UCSD-AML1 (cell line): Measurements from ENCODE around the gene STUB1.
"Not testable (repeated sequence)": the region's sequence is repeated elsewhere in the genome, so short reads cannot be mapped to it uniquely, and the experiment has no call there.

Source experiments
- DNase-seq: peaks from one replicate; lab custom pipeline; 2025; ENCODE audit not compliant: unreplicated experiment; lab: John Stamatoyannopoulos, UW

Gene STUB1

GRCh38 chr16:678209-678857 is 1.9 kb upstream of the STUB1 start:
- DNase-seq, result no peak

DNA sequence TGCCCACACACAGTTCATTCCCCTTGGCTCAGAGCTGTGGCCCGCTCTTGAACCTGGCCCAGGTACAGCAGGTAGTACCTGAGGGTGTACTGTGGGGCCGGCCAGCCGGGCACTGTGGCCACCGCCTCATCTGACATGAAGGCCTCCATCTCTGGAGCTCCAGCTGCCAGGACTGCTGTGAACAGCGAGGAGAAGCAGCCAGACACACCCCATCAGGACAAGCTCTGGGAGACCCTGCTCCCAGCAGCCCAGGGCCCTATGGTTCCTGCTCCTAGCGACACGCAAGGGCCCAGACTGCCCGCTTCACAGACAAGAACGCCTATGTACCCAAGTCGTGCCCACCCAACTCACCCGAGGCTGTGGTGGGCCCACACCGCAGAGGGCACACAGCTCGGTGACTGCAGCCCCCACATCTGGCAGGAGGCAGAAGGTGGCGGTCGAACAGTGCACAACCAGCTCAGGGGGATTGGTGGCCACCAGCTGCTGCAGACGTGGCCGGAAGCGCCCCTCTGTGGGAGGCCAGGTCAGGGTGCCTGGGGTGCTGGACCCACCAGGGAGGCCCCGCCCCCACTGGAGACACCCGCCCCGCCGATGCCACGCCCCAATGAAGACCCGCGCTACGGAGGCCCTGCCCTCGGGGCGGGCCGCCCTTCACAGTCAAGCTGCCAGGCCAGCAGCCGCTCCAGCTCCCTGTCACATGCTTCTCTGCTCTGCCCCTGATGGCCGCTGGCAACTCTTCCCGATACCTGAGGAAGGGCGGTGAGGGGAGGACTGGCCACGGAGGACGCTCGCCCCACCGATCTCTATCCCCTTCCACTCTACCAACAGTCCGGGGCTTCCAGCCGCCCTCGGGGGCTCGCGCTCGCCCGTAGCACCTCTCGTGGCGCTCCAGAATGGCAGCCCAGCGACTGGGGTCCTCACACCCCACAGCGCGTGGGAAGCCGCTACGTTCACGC is 1.1 kb upstream of the STUB1 start:
- peak; percentile 77 for DNase-seq

DNA sequence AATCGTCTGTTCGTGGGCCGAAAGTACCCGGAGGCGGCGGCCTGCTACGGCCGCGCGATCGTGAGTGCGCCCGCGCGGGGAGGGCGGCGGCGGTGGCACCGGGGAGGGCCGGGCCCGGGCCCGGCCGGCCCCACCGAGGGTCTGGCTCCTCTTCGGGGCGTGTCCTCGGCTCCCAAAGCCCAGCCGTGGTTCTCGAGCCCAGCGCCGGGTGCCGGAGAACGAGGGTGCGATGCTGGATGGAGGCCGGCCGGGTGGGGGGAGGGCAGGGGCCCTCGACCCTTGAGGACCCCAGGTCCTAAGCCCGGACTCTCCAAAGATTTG is 375 bp downstream of the STUB1 start:
- no peak for DNase-seq

GRCh38 chr16:680967-681745 is 946 bp downstream of the STUB1 start:
- DNase-seq, result peak; percentile 50

- no peak for DNase-seq
Measured at GRCh38 chr16:681746-682427, 1.7 kb downstream of the STUB1 start.

- no peak for DNase-seq
Measured at GRCh38 chr16:682493-683395, 2.5 kb downstream of the STUB1 start.

DNA sequence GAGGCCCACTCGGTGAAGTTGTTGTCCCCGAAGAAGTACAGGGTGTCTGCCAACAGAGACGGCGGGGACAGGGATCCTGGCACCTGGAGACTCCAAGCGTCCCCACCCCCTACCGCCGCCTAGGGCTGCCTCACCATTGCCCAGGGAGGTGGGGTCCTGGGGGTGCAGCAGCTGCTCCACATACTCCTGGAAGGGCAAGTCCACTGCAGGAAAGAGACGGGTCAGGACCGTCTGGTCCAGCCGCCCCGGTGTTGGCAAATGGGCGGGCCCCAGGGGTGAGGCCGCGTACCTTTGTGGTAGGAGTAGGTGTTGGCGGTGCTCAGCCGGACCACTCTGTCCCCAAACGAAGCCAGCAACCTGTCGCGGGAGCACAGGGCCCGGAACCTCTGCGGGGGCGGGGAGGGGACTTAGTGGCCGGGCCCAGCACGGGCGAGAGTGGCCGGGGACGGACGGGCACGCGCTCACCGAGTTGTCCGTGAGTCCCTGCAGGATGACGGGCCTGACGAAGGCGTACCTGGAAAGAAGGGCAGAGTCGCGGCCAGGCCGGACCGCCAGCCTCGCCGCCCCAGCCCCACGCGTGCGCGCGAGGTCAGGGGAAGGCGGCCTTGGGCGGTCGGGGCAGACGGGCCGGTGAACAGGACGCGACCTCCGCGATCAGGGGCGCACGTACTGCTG is 3.3 kb downstream of the STUB1 start:
- no peak for DNase-seq

DNA sequence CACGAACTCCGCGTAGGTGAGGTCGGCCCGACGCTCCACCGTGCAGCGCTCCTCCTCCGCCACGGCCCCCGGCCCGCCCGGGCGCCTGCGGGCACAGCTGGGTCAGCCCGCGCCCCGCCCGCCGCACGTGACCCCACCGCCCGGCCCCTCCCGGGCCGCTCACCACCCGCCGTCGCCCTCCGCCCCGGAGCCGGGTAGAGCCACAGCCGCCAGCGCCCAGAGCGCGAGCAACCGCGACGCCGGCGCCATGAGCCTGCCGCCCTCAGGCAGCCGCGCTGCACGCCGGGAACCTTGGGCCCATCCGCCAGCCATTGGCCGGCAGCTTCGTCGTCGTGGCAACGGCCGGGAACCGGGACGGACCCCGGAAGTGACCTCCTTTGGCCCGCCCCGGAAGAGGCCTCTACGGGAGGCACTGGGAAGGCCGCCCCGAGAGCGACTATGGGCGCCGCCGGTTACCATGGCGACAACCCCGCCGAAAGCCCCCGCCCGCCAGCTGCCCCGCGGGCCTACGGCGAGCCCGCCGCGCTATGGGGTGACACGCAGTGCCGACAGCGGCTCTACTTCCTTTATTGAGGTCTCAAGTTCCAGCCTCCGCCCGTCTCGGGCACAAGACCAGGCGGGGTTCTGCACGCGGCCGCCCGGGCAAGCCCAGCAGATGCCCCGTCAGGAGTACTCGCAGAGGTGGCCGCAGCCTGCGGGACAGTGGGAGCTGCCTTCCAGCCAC is 4.0 kb downstream of the STUB1 start, which contains the start of gene JMJD8:
TSS of gene JMJD8 (minus strand) at position 264 of the 724 bp plus-strand sequence. CDS start at position 249, 15 bp downstream.
- DNase-seq, result peak; percentile 93

DNA sequence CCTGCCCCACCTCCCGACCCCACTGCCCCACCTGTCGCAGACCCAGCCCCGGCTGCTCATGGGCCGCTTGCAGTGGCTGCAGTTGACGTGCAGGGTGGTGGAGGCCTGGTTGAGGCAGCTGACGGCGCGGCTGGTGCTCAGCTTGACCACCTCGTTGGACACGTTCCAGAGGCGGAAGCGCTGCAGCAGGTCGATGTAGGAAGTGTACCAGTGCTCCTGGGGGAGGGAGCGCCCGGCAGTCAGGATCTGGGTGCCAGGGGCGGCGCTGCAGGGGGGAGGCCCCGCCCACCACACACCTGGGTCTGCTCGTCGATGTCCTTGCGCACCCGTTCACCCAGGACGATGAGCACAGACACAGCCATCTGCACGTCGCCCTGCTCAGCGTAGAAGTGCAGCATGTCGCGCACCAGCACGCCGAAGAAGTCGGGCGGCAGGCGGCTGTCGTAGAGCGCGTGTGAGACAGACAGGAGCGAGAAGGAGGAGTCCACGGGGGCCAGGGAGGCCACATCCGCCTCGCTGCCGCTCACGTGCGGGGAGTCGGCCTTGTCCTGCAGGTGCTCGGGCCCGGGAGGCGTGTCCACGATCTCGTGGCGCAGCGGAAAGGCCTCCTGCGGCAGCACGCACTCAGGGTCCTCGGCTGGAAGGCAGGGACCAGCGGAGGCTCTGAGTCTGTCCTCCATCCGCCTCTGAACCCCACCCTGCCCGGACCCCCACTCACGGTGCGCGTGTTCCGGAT is 4.9 kb downstream of the STUB1 start:
- DNase-seq, result no peak

DNA sequence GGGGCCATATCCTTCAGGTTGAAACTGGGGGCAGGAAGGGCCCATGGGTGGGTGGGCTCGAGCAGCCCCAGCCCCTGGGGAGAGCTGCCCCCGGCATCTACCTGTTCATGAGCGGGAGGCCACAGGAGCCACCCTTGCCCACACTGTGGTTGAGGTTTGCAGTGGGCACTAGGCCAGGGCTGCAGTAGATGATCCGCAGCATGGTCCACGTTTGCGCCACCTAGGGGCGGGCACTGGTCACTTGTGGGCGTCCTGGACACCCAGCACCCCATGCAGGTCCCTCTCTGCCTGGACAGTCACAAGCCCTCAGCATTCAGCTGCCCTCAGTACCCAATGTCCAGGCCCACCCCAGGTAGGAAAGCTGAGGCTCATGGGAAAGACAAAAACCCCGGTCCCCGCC is 5.8 kb downstream of the STUB1 start:
- DNase-seq, result peak; percentile 45

GRCh38 chr16:686459-687260 is 6.5 kb downstream of the STUB1 start:
- DNase-seq, result no peak

- no peak for DNase-seq
Measured at GRCh38 chr16:687499-687898, 7.3 kb downstream of the STUB1 start.

GRCh38 chr16:689175-689897 is 9.1 kb downstream of the STUB1 start:
- DNase-seq, result no peak

DNA sequence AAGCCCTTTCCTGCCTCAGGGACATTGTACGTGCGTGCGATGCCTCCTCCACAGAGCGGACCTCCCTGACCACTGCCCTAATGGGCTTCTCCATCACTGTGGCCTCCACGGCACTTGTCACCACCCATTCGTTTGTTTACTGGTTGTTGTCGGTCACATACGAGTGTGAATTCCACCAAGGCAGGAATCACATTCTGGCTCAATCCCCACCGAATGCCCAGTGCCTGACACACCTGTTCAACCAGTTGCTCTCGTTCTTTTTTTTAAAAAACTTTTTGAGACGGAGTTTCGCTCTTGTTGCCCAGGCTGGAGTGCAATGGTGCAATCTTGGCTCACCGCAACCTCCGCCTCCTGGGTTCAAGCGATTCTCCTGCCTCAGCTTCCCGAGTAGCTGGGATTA is 11.0 kb downstream of the STUB1 start:
- not testable (repeated sequence) for DNase-seq

DNA sequence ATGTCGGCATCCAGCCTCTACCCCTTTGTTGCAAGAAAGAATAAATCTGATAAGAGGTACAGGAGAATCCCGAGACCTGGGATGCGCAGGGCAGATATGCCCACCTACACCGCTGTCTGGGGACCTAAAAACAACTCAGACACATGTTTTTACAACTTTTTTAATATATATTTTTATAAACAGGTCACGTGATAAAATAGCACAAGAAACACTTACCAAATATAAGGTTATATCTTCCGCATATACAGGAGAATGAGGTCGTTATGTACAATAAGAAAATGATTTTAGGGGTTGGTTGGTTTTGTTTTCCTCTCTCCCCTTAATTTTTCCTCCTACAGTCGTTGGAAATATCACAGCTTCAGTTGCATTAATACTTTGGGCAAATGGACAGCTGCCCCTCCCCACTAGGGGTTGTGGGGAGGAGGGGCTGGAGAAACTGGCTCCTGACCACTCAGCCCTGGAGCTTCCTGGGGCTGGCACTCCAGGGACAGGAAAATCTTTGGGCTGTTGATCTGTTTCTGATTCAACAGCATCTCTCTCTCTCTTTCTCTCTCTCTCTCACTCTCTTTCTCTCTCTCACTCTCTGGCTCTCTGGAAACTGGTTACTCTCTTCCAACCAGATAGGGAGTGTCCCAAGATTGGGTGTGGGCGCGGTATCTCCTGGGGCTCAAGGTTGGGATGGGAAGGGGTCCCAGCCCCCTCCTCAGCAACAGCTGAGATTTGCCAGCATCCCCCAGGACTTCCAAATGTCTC is 12.3 kb downstream of the STUB1 start:
- DNase-seq, result no peak

DNA sequence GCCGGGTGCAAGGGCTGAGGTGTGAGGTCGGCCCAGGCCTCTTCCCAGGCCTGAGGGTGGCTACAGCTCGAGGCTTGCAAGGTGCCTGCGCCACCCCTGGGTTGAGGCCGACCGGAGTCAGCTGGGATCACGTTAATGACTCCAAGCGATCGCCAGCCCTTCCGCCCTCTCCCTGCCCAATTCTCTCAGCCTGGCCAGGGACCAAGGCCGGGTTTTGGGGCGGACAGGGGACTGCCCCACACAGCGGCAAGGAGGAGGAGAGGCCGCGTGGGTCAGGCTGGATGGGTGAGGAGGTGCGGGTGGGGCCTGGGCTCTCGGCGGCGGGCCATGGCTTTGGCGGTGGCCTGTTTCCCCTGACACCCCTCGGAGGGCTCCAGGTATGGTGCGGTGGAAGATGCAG is 13.2 kb downstream of the STUB1 start:
- no peak for DNase-seq
